ENCODE data around the gene NFE2.

The NFE2 gene

DNA sequence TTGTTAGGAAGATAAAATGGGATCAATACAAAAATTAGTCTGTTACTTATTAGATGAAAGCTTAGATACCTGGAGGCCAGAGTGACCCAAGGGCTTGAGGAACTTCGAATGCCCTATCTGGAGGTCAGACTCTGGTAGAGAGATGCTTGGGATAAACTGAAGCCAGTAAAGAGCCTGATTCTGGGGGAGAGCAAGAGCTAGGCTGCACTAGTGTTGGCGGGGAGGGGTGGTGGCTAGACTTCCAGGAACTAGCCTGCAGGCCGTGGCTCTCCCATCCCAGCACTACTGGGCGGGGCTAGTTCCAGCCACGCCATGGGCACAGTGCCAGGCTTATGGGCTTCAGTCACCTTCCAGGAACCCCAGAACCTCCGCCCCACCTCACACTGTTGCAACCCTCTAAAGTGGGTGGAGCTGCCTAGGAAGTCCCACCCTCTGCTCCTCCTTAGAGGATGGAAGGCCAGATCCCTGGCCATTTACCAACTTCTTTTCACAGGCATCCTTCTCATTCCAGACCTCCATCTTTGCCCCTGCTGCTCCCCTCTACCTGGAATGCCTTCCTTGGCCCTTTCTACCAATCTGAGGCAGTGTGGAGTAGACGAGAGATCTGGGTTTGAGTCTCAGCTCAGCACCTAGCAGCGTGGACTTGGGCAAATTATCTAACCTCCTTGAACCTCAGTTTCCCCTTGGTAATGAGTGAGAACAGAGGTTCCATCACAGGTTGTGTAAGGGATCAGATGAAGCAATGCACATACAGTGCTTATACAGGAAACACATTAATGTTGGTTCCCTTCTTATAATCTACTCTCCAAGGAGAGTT lies 6.3 kb upstream of the NFE2 start:
- DNase-seq (ENCODE audit: low read depth, low spot score) = no peak

DNA sequence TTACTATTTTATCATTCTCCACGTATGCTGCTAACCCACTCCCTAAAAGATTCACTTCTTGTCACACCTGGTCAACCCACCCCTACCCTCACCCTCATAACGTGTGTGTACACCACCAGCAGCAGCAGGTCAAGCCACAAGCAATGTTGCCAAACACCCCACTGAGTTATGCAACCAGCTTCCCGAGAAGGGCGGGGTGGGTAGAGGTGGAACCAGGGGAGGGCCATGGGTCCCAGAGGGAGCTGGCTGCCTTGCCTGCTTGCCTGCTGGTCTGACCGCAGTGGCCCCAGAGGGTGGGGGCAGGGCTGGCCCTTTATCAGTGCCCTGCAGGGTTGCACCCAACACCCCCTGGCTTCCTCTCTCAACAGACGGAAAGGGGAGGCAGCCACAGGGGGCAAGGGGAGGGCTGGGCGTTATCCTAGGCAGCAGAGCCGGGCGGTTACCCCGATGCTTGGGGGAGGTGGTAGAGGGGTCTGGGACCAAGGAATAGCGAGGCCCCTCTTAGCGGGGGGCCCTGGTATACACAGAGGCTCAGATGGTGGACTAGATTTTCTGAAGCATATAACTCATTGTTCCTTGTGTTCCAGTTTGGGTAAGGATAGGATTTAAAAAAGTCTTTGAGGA lies 3.5 kb upstream of the NFE2 start:
- no peak for DNase-seq (ENCODE audit: low read depth, low spot score)

DNA sequence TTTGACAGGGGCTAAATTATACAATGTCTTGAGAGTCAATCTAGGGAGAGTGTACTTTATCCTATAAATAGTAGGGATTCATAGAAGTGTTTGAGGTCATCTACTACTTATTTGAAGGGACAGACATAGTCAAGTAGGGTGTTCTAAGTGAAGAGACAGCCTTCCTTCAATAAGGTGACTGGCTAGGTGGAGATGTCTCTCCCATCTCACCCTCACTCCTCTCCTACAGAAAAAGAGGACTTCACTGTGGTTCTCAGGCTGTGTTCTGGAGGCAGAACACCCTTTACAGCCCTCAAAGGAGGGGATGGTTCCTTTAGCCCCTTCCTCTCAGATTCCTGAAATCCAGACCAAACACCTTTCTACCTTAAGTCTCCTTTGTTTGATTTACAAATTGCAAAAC lies 2.8 kb upstream of the NFE2 start:
- no peak for DNase-seq (ENCODE audit: low read depth, low spot score)

GRCh38 chr12:54301428-54302048 lies 723 bp upstream of the NFE2 start:
- no peak for DNase-seq (ENCODE audit: low read depth, low spot score)

- DNase-seq (ENCODE audit: low read depth, low spot score) = no peak
These were observed 537 bp downstream of the NFE2 start for GRCh38 chr12:54300225-54300731.

DNA sequence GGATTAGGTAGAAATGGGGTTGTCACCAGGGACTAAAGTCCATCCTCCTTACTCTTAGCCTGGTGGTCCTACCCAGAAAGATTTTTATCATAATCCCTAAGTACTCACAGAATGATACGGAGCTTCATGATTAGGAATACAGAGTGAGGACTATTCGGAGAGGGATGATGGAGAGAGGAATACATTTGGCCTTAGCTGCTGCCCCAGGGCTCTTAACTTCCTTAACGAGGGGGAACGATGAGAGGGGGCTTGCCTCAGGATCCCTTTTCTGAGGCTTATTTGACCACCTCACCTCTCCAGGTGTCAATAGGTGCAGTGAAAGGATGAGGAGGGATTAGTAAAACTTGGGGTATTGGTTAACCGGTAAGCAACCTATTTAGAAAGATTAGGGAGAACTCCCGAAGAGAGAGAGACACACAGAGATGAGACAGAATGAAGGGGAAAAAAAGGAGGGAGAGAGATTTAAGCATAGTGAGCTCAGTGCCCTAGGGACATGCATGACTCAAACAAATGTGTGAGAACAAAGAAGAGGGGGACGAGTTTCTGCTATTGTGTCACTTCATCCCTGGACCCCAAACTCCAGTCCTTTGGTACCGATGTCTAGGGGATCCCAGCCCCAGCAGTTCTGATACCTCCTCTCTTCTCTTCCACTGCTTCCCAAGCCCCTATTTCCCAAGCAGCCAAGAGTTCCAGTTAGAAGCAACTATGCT lies 1.1 kb downstream of the NFE2 start:
- no peak for DNase-seq (ENCODE audit: low read depth, low spot score)

DNA sequence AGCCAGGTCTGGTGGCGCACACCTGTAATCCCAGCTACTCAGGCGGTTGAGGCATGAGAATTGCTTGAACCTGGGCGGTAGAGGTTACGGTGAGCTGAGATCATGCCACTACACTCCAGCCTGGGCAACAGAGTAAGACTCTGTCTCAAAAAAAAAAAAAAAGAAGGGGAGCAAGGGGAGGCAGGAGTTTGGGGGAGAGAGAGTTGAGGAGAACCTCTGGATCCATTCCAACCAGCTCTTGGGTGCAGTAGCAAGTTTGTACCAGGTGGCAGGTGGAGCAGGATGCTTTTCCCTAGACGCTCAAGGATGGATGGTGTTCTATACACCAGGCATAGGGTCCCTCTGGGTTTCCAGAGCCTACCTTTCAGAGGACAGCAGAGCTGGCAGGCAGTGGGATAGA lies 1.9 kb downstream of the NFE2 start:
- DNase-seq (ENCODE audit: low read depth, low spot score) = no peak

DNA sequence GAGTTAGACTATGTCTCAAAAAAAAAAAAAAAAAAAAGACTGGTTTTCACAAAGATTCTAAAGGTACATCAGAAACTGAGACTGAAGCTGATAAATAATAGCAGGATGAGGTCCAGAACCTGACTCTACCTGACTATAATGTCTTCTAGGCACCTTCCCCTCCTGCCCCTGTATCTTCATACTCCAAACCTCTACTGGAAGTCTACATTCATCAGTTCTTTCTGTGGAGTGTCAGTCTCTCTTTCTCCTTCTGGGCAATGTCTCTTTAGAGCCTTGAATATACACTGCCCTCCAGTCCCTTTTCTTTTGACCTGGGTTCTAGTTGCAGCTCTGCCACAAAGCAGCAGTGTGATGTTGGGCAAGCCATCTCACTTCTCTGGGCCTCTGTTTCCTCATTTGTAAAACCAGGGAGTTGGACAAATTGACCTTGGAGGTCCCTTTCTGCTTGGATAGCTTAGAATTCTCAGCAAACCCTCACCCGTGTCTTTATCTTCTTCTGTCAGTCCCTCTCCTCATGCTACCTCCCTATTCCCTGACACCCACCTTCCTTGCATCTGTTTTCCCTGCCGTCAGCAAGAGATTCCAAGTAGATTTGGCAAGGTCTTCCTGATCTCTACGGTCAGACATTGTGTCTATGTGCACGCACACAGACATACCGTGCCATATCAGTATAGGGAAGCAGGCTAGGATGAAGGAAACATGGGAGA lies 4.3 kb downstream of the NFE2 start:
- no peak for DNase-seq (ENCODE audit: low read depth, low spot score)

GRCh38 chr12:54294953-54295566 lies 5.8 kb downstream of the NFE2 start:
- DNase-seq (ENCODE audit: low read depth, low spot score) = no peak

DNA sequence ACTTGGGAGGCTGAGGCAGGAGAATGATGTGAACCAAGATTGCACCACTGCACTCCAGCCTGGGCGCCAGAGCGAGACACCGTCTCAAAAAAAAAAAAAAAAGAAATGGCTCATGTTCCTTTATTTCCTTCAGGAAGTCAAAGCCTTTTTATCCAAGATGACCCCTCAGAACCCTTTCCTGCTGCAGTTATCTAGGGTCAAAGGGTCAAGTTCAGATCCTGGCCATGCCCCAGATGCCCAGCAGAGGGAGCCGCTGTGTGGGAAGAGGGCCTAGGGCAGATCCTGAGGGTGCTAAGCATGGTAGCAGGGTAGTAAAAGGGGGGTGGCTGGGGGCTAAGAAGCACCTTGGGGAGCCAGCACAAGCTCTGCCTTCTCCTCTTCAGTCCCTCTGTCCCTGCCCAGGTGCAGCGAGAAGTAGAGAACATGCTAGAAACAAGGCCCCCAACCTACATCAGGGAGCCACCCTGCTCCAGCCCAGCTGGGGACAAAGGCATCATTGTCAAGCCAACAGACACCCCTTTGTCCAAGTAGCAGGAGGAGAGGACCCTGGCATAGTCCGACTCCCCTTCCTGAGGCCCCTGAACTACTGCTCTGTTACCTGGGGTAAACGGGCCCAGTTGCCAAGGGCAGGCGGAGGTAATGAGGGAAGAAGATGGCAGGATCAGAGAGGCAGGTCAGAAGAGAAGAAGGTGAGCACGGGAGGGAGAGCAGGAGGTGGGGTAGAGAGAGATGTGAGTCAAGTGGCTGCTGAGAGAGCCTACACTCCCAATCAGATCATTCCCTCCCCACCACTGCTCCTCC lies 6.5 kb downstream of the NFE2 start:
- DNase-seq (ENCODE audit: low read depth, low spot score) = no peak

DNA sequence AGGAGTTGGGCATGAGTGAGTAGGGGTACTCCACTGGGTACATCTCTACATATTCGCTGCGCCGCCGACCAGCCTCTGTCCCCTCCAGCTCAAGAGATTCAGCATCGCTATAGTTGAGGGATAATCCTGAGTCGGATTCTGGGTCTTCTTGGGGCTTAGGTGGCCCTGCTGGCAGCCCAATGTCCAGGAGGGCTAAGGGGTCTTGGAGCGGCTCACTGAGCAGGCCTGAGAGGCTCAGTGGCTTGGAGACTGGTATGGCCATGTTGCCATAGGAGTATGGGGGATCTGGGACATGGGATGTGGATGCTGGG lies 7.9 kb downstream of the NFE2 start:
- DNase-seq (ENCODE audit: low read depth, low spot score) = no peak

DNA sequence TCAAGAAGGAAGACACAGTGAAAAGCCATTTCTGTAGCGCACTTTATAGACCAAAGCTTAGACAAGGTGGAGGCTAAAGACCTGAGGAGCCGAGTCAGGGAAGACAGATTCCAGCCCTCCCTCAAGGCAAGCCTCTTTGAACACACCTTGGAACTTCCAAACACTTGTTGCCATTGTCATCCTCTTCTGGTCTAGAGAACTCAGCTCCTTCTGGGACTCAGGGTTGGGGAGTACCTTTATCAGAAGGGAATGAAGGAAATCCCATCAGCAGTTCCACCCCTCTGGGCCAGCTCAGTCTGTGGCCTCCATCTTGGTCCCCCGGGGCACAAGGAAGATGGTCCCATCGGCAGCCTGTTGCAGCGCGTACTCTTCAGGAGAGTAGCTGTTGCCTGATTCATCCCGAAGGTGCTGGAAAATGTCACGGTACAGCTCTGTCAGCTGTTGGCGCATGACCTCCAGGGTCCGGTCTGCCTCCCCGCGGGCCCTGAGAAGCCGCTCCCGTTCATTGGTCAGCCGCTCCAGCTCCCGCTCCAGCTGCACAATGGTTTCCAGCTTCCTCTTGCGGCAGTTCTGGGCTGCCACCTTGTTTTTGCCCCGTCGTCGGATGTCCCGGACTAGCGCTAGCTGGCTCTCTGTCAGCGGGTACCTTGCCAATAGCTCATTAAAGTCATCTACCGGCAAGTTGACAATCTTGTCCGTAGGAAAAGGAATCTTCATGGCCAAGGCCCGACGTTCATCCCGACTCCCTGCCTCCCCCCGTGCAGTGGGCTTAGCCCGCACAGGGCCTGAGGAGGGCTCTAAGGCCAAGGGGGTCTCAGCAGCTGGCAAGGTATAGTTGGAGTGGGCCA lies 8.5 kb downstream of the NFE2 start:
- no peak for DNase-seq (ENCODE audit: low read depth, low spot score)

- DNase-seq (ENCODE audit: low read depth, low spot score) = no peak
These were observed 13.3 kb downstream of the NFE2 start for GRCh38 chr12:54287261-54288157.

DNA sequence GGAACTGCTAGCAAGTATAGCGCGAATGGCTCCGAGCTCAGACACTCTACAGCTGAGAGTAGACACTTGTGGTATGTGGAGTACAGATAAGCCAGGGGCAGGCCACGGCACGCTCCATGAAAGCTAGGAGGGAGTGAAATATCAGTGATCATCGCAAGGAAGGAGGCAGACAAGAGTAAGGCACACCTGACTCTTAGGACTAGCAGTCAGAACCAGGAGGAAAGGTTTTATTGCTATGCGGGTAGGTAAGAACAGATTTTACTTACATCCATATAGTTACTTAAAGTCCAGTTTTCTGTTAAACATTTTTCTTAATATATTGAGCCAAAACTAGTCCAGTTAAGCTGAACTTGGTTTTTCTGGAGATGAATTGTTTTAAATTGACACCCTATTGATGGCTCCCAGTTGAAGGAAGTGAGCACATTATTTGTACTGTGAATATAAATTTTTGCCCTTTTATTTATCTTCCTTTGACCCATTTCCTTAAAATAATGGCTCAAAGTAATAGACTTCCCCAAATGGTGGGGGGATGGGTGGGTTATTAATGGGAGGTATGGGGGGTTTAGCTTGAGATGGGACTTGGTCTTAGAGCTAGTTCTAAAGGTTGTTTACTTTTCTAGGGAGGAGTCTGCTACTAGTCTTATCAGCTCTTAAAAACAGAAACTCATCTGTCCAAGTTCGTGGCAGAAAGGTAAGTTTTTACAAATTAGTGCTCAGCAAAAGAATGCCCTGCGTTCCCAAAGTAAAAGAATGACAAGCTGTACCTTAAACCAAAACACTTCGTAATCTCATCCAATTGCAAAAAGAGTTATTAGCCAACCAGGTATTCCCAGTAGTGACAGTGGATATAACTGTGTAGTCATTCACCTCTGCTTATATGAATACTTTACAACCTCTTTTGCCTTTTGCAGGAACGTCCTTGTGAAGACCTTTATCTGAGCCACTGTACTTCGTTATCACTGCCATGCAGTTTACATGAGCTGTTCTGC lies 14.5 kb downstream of the NFE2 start:
- DNase-seq (ENCODE audit: low read depth, low spot score) = no peak

- no peak for DNase-seq (ENCODE audit: low read depth, low spot score)
These were observed 15.4 kb downstream of the NFE2 start for GRCh38 chr12:54285150-54286041.

Measured in activated CD4-positive, CD25-positive, alpha-beta regulatory T cell treated with anti-CD3 and anti-CD28 coated beads, Interleukin-2, amount 50 U/mL, for 16 hours (primary cell).